ENCODE data around the gene ZNF175. TPM values are rescaled to one million over a fixed set of nuclear protein-coding genes. Genes with fewer than 3 reads are reported as not detected.

ZNF175 gene
- total and polyA plus RNA-seq, 10 of the 15 experiments (the other 5 are each of a cell fraction or from before 2014, with no cell fraction given) = 1.5 to 12.0 (median 4.1) TPM

- TF ChIP-seq EP300 (IDR thresholded peaks at IDR 0.05; ENCODE audit: borderline replicate concordance in 1 of 2, control insufficient read depth in 1 of 2, low read depth in 2 of 2, low read length in 2 of 2) = no peak
- TF ChIP-seq RUNX3 (IDR thresholded peaks at IDR 0.05; ENCODE audit: low read length) = peak; percentile 44; the same call in 1 of the 2 replicates
These were observed 19.2 kb upstream of the ZNF175 start (continued) for GRCh38 chr19:51551673-51552432.

DNA sequence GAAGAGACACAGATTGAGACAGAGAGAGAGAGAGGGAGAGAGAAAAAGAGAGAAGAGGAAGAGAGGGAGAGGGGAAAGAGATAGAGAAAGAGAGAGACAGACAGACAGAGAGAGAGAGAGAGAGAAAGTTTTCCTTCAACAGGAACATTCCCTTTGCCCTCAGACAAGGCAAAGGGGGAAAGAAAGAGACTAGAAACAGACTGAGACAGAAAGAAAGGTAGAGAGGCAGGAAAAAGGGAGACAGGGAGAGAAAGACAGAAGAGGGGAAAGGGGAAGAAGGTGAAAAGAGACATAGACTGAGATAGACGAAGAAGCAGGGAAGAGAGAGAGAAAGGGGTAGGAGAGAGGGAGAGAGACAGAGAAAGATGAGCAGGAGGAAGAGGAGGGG is 18.5 kb upstream of the ZNF175 start:
- Histone ChIP-seq H3K27me3 (replicated peaks in 1 of 2; ENCODE audit: control insufficient read depth in 2 of 2, insufficient read depth in 2 of 2, low read length in 1 of 2) (no peaks in the 10 kb centered on the region), H3K4me1 (ENCODE audit: control insufficient read depth, insufficient read depth, low read length) (peaks cover 28% of the 10 kb centered on the region), H3K4me3 (no peak overlapping the region), H3K27ac (ENCODE audit: control insufficient read depth, insufficient read depth) (no peak overlapping the region), H3K79me2 (ENCODE audit: control insufficient read depth, insufficient read depth, low read length) (no peaks in the 10 kb centered on the region), H3K9ac (ENCODE audit: control insufficient read depth, insufficient read depth, low read length) (no peak overlapping the region), H2AFZ (ENCODE audit: control insufficient read depth, low read depth, low read length) (no peak overlapping the region), H3K36me3 (ENCODE audit: control insufficient read depth in 2 of 2, insufficient read depth in 2 of 2, low read length in 1 of 2) (no peaks in the 10 kb centered on the region), H3K9me3 (replicated peaks; ENCODE audit: control insufficient read depth, insufficient read depth, low read length) (no peaks in the 10 kb centered on the region), H4K20me1 (ENCODE audit: control insufficient read depth, insufficient read depth) (no peaks in the 10 kb centered on the region), H3K4me2 (ENCODE audit: control insufficient read depth, insufficient read depth) (no peak overlapping the region)
- TF ChIP-seq EGR1 (IDR thresholded peaks at IDR 0.05; ENCODE audit: borderline replicate concordance in 1 of 2, low read depth in 2 of 2, low read length in 2 of 2) (no peak), NFYB (IDR thresholded peaks at IDR 0.05; ENCODE audit: insufficient read depth, low read depth, low read length) (no peak), SMAD5 (IDR thresholded peaks at IDR 0.05; ENCODE audit: low read depth) (no peak), IRF3 (IDR thresholded peaks at IDR 0.05) (no peak), BCL3 (IDR thresholded peaks at IDR 0.05; ENCODE audit: borderline replicate concordance, insufficient read depth, low read depth, low read length, poor library complexity, severe bottlenecking) (no peak)
- TF ChIP-seq, protein P1, sequence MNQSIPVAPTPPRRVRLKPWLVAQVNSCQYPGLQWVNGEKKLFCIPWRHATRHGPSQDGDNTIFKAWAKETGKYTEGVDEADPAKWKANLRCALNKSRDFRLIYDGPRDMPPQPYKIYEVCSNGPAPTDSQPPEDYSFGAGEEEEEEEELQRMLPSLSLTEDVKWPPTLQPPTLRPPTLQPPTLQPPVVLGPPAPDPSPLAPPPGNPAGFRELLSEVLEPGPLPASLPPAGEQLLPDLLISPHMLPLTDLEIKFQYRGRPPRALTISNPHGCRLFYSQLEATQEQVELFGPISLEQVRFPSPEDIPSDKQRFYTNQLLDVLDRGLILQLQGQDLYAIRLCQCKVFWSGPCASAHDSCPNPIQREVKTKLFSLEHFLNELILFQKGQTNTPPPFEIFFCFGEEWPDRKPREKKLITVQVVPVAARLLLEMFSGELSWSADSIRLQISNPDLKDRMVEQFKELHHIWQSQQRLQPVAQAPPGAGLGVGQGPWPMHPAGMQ (IDR thresholded peaks at IDR 0.05; ENCODE audit: borderline replicate concordance) = no peak
- no TSS peak for BruUV-seq (replicated peaks)
- 0% methylated on average over 1 of the region's 1 CpG for WGBS (ENCODE audit: insufficient coverage, insufficient replicate concordance, low lambda C conversion rate, missing lambda C conversion rate)
- DNase-seq (ENCODE audit: low read depth, low spot score) (no peak), FAIRE-seq (no peak), ATAC-seq (no peak)
- ChIA-PET RAD21 (ENCODE audit: unreplicated experiment) (no interaction called here), POLR2A (no interaction called here), CTCF (interaction anchor here (1.1 kb wide), 1 partner anchor 38 kb away, joined by 3 read pairs; no protein-coding TSS in a partner anchor), SMC1A (ENCODE audit: uncharacterized antibody, unreplicated experiment) (no interaction called here)
- intact Hi-C loops (cut with micrococcal nuclease; ENCODE audit: unreplicated experiment) = no loop called here
- in situ Hi-C loops (cut with MboI) = no loop called here
